Measurements from ENCODE around the gene LRRC8B. TPM values are rescaled to one million over a fixed set of nuclear protein-coding genes. Genes with fewer than 3 reads are reported as not detected.

The LRRC8B gene
- total and polyA plus RNA-seq, 9 of the 15 experiments (the other 6 are each of a cell fraction or from before 2014, with no cell fraction given), result 4.3 to 43.7 (median 14.4) TPM

- TF ChIP-seq ZNF407 (IDR thresholded peaks at IDR 0.05; ENCODE audit: low read depth) (no peak), EWSR1 (IDR thresholded peaks at IDR 0.05; ENCODE audit: borderline replicate concordance, low read depth, partially characterized antibody) (no peak), ZC3H8 (IDR thresholded peaks at IDR 0.05) (no peak), PHF21A (IDR thresholded peaks at IDR 0.05; ENCODE audit: borderline replicate concordance, low read depth) (no peak), ETV5 (CRISPR knock-in tag; IDR thresholded peaks at IDR 0.05; ENCODE audit: low read depth) (no peak; the same call in none of the 2 replicates), ZNF695 (CRISPR knock-in tag; IDR thresholded peaks at IDR 0.05) (no peak), TAF7 (tag; IDR thresholded peaks at IDR 0.05) (no peak), ADNP (tag; IDR thresholded peaks at IDR 0.05) (no peak), JUNB (CRISPR knock-in tag; conservative IDR thresholded peaks at IDR 0.05) (no peak), TFE3 (CRISPR knock-in tag; IDR thresholded peaks at IDR 0.05) (no peak), ZC3H11A (IDR thresholded peaks at IDR 0.05; ENCODE audit: low read depth, low read length) (no peak), HNRNPUL1 (IDR thresholded peaks at IDR 0.05; ENCODE audit: low read length) (no peak), EP300 (IDR thresholded peaks at IDR 0.05; ENCODE audit: low read length) (no peak), POLR3A (IDR thresholded peaks at IDR 0.05; ENCODE audit: borderline replicate concordance, extremely low read depth, insufficient read depth, insufficient read length) (no peak), MTA3 (IDR thresholded peaks at IDR 0.05; ENCODE audit: borderline replicate concordance) (no peak), SMAD2 (IDR thresholded peaks at IDR 0.05; ENCODE audit: low read depth, low read length) (no peak)
Measured at GRCh38 chr1:89524369-89525168, at the start of gene LRRC8B (continued).
